Keratinocyte (primary cell): ENCODE data around the gene TMEM139. TPM values are rescaled to one million over a fixed set of nuclear protein-coding genes. Genes with fewer than 3 reads are reported as not detected.

ENCODE experiments used
- DNase-seq: peaks from one replicate; pipeline ENCODE4 v3.0.0-alpha.2; 2011; ENCODE audit warnings: low read depth, missing footprints, low spot score
- FAIRE-seq: peaks from 2 replicates; lab custom pipeline; 2011; peaks lifted over from hg19 to GRCh38; lab: Jason Lieb, UNC
- H2AFZ ChIP-seq: 2 replicates; pipeline ENCODE4 v1.6.0; 2012; ENCODE audit warnings: low read length, control low read depth, inconsistent platforms; ENCODE audit not compliant: control insufficient read depth
- H3K27ac ChIP-seq: 2 replicates; pipeline ENCODE4 v1.5.1; 2011; ENCODE audit warnings: low read length; ENCODE audit not compliant: control insufficient read depth, insufficient read depth
- H3K27me3 ChIP-seq: 3 replicates; pipeline ENCODE4 v1.6.0; 2011; ENCODE audit warnings: low read length; ENCODE audit not compliant: control insufficient read depth, insufficient read depth; ENCODE audit errors: extremely low read depth
- H3K36me3 ChIP-seq, 2 experiments: 2 replicates in 1 of 2; 3 replicates in 1 of 2; pipeline ENCODE4 v1.5.1; 2011; ENCODE audit warnings: low read length in 2 of 2, mild to moderate bottlenecking in 1 of 2; ENCODE audit not compliant: control insufficient read depth in 2 of 2, insufficient read depth in 2 of 2; ENCODE audit errors: extremely low read depth in 1 of 2
- H3K4me1 ChIP-seq: 3 replicates; pipeline ENCODE4 v1.5.1; 2011; ENCODE audit warnings: low read length; ENCODE audit not compliant: control insufficient read depth, insufficient read depth; ENCODE audit errors: extremely low read depth
- H3K4me2 ChIP-seq: 3 replicates; pipeline ENCODE4 v1.6.0; 2011; ENCODE audit warnings: low read depth, low read length; ENCODE audit not compliant: control insufficient read depth, insufficient read depth; ENCODE audit errors: extremely low read depth
- H3K4me3 ChIP-seq, 3 experiments: fragments of 200-600 bp in 1 of 3; sonication (generic) in 1 of 3; 2 replicates in 2 of 3; 3 replicates in 1 of 3; pipeline ENCODE4 v1.5.1; 2011 to 2016; ENCODE audit warnings: low read length in 3 of 3, mild to moderate bottlenecking in 3 of 3, control low read depth in 2 of 3, inconsistent platforms in 1 of 3, low read depth in 1 of 3, mixed read lengths in 1 of 3, mixed run types in 1 of 3, moderate library complexity in 1 of 3; ENCODE audit not compliant: control insufficient read depth in 2 of 3, insufficient read depth in 2 of 3; ENCODE audit errors: extremely low read depth in 1 of 3
- H3K79me2 ChIP-seq: 2 replicates; pipeline ENCODE4 v1.6.0; 2012; ENCODE audit warnings: low read length; ENCODE audit not compliant: control insufficient read depth, insufficient read depth
- H3K9ac ChIP-seq: 3 replicates; pipeline ENCODE4 v1.6.0; 2011; ENCODE audit warnings: low read length; ENCODE audit not compliant: control insufficient read depth, insufficient read depth; ENCODE audit errors: extremely low read depth
- H3K9me1 ChIP-seq: 3 replicates; pipeline ENCODE4 v1.6.0; 2011; ENCODE audit warnings: low read length; ENCODE audit not compliant: control insufficient read depth, insufficient read depth; ENCODE audit errors: extremely low read depth
- H3K9me3 ChIP-seq: 2 replicates; pipeline ENCODE4 v1.5.1; 2012; ENCODE audit warnings: low read depth, low read length; ENCODE audit not compliant: control insufficient read depth
- H4K20me1 ChIP-seq: 3 replicates; pipeline ENCODE4 v1.6.0; 2011; ENCODE audit warnings: low read length; ENCODE audit not compliant: control insufficient read depth, insufficient read depth; ENCODE audit errors: extremely low read depth
- EZH2 ChIP-seq: IDR thresholded peaks from one replicate; pipeline ENCODE4 v1.6.1; 2012; ENCODE audit warnings: inconsistent platforms, mild to moderate bottlenecking, low read length, moderate library complexity
- dilution Hi-C: fragments of 300-500 bp; cut with MboI; formaldehyde crosslinking; loops from one replicate; pipeline ENCODE4 v1.7.0; 2020; ENCODE audit warnings: low sequenced_read_pairs; ENCODE audit not compliant: extremely low pct_ligation_motif_present
- polyA plus RNA-seq, 5 experiments: library from polyadenylated mRNA; depleted of rRNA in 3 of 5; stranded (reverse) in 3 of 5; stranded (forward) in 1 of 5; unstranded in 1 of 5; fragments of >200 nt; gene quantifications; 1 replicate in 1 of 5; 2 replicates in 3 of 5; 3 replicates in 1 of 5; pipeline versions ENCODE4 v1.2.1 to v1.2.3, GENCODE V29; 2011 to 2012; ENCODE audit warnings: missing spikeins in 2 of 5, low read depth in 1 of 5, low replicate concordance in 1 of 5
- TF ChIP-seq, protein P1 (sequence below), 3 experiments: IDR thresholded peaks in 1 of 3; conservative IDR thresholded peaks in 1 of 3; optimal IDR thresholded peaks in 1 of 3; 2 replicates in 2 of 3; 3 replicates in 1 of 3; pipeline versions ENCODE3 to v1.5.1; 2011; ENCODE audit warnings: low read length in 3 of 3, mild to moderate bottlenecking in 3 of 3, moderate library complexity in 2 of 3, control low read depth in 1 of 3, inconsistent platforms in 1 of 3; ENCODE audit not compliant: insufficient read depth in 2 of 3; ENCODE audit errors: extremely low read depth in 1 of 3

Gene TMEM139
- polyA plus RNA-seq, 1 donor (not counting 4 experiments of a cell fraction or from before 2014, with no cell fraction given) = 22.3 TPM

DNA sequence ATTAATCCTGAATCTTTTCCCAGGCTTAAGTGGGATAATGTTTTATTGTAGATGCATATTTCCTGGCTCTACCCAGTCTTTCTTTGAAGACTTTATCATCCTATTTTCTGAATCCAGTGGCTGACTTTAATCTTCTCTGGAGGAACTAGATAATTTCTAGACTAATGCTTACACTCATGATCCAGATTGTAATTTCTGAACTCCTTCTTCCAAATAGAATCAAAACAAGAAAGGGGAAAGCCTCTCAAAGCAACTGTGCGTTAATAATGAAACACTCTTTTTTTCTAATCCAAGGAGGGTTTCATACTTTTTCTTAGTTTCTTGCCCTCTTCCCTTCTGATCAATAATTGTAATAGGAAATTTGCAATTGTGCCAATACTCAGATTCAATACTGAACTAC lies 13.5 kb upstream of the TMEM139 start:
- no peaks in the 10 kb centered on the region for H3K9me3 ChIP-seq
- H3K79me2 ChIP-seq = no peaks in the 10 kb centered on the region
- H3K9me1 ChIP-seq = peaks cover 2% of the 10 kb centered on the region
- FAIRE-seq (no peak), DNase-seq (no peak)
- H3K27me3 ChIP-seq = no peaks in the 10 kb centered on the region
- H3K9ac ChIP-seq = no peak overlapping the region
- dilution Hi-C loops = no loop called here
- no peak overlapping the region for H3K4me3 ChIP-seq
- no peak overlapping the region for H3K4me2 ChIP-seq
- TF ChIP-seq EZH2 = no peak
- TF ChIP-seq, protein P1, sequence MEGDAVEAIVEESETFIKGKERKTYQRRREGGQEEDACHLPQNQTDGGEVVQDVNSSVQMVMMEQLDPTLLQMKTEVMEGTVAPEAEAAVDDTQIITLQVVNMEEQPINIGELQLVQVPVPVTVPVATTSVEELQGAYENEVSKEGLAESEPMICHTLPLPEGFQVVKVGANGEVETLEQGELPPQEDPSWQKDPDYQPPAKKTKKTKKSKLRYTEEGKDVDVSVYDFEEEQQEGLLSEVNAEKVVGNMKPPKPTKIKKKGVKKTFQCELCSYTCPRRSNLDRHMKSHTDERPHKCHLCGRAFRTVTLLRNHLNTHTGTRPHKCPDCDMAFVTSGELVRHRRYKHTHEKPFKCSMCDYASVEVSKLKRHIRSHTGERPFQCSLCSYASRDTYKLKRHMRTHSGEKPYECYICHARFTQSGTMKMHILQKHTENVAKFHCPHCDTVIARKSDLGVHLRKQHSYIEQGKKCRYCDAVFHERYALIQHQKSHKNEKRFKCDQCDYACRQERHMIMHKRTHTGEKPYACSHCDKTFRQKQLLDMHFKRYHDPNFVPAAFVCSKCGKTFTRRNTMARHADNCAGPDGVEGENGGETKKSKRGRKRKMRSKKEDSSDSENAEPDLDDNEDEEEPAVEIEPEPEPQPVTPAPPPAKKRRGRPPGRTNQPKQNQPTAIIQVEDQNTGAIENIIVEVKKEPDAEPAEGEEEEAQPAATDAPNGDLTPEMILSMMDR (optimal IDR thresholded peaks at IDR 0.05 in 1 of 3, IDR thresholded peaks at IDR 0.05 in 1 of 3, conservative IDR thresholded peaks at IDR 0.05 in 1 of 3; ENCODE audit: extremely low read depth in 1 of 3, insufficient read depth in 2 of 3, low read length in 3 of 3) = no peak
- no peak overlapping the region for H3K27ac ChIP-seq
- no peaks in the 10 kb centered on the region for H3K4me1 ChIP-seq
- peaks cover 15 to 23% of the 10 kb centered on the region in 2 experiments for H3K36me3 ChIP-seq
- H4K20me1 ChIP-seq = no peaks in the 10 kb centered on the region
- no peak overlapping the region for H2AFZ ChIP-seq

DNA sequence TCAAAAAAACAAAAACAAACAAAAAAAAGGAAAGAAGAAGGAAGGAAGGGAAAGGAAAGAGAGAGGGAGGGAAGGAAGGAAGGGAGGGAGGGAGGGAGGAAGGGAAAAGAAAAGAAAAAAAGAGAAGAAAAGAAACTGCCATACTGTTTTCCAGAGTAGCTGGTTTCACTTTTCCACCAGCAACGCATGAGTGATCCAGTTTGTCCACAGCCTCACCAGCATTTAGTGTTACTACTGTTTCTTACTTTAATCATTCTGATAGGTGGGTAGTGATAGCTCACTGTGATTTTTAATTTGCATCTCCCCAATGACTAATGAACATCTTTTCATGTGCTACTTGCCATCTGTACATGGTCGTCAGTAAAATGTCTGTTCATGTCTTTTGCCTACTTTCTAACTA lies 11.9 kb upstream of the TMEM139 start:
- dilution Hi-C loops = no loop called here
- Histone ChIP-seq H3K9me1 (peaks cover 2% of the 10 kb centered on the region), H2AFZ (no peak overlapping the region), H3K9ac (no peak overlapping the region), H3K79me2 (no peaks in the 10 kb centered on the region), H3K9me3 (no peaks in the 10 kb centered on the region), H3K27ac (no peak overlapping the region), H3K36me3 (peaks cover 7 to 12% of the 10 kb centered on the region in 2 experiments), H4K20me1 (no peaks in the 10 kb centered on the region), H3K4me2 (no peak overlapping the region), H3K4me3 (no peak overlapping the region), H3K27me3 (no peaks in the 10 kb centered on the region), H3K4me1 (no peaks in the 10 kb centered on the region)
- DNase-seq = no peak
- no peak for FAIRE-seq
- TF ChIP-seq, protein P1 (optimal IDR thresholded peaks at IDR 0.05 in 1 of 3, IDR thresholded peaks at IDR 0.05 in 1 of 3, conservative IDR thresholded peaks at IDR 0.05 in 1 of 3; ENCODE audit: extremely low read depth in 1 of 3, insufficient read depth in 2 of 3, low read length in 3 of 3) = no peak
- TF ChIP-seq EZH2 = no peak
